Activated CD4-positive, alpha-beta T cell treated with anti-CD3 and anti-CD28 coated beads, Interleukin-2, Interleukin-6, amounts not matched to agents 100 ng/mL and 50 ng/mL, durations not matched to agents 16 hours and 8 hours (primary cell): ENCODE data around the gene SIPA1L3.

Experiments used
- DNase-seq: peaks from one replicate; pipeline ENCODE4 v3.0.0-alpha.2; 2020

SIPA1L3 gene

DNA sequence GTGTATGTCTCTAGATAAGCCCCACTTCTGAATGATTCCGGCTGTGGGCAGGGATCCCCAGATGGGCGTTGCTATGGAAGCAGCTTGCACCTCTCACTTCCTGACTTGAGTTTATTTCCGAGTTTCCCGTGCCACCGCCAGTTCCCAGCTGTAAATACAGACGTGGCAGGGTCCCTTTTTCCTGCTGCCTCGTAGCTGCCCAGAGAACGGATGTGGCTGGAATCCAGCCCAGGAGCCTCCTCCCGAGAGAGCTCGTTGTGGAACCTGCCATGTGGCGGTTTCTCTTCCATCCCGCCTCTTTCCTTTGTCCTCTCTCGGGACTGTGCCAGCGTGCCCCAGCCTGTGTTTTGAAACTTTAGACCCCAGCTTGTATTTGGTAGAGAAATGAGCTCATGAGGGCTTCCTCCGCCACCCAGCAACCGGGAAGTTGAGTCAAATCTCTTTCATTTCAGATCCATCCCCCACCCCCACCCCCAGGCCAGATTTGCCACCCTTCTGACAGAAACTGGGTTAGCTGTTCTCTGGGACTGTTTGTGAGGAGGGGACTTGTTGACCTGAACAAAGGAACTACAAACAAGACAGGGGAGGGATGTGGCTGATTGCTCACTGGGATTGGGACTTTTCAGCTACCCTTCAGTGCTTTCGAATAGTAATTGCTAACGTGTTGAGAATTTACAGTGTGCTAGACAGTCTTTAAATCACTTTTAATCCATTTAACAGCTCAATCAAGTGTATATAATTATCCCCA, 96.6 kb downstream of the SIPA1L3 start:
- DNase-seq = peak; percentile 70

DNA sequence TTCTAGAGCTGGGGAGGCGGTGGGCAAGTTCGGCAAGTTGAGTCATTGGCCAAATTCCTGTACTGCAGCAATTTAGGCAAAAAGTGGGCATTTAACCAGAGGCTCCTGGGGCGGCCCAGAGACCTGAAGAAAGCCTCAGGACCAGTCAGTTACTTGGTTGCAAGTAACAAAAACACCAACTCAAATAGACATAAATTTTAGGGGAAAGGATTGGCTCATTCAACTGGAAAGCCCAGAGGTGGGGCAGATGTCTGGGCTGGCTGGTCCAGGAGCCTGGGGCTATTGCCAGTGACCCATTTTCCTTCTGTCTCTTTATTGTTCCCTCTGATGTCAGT, 97.1 kb downstream of the SIPA1L3 start:
- DNase-seq = no peak

DNA sequence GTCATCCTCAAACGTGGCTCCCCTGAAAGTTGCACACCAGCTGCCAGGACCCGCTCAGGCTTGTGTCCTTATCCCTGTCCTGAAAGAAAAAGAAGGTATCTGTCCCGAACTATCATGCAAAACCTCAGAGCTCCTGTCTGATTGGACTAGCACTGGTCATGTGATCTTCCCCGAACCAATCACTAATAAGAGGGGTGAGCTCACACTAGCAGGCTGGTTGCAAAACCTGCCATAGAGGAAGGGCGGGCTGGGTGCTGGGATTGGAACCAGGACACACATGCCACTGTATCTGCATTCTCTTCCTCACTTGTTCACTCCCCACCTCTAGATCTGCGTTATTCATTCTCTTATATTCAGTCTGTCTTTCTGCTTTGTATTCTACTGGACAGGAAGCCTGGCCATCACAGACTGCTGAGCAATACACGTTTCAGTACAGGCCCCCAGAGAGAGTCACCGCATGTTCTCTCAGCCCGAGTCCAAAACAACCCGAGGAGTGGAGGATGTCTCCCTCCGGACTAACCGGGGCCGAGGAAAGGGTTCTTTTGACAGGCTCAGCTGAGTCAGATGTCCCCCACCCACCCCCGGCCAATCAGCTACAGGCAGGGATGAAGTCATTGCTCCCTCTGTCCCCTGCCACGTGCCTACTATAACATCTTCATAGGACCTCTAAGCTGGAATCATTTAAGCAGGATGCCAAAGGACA, 97.7 kb downstream of the SIPA1L3 start:
- DNase-seq = peak; percentile 46

DNA sequence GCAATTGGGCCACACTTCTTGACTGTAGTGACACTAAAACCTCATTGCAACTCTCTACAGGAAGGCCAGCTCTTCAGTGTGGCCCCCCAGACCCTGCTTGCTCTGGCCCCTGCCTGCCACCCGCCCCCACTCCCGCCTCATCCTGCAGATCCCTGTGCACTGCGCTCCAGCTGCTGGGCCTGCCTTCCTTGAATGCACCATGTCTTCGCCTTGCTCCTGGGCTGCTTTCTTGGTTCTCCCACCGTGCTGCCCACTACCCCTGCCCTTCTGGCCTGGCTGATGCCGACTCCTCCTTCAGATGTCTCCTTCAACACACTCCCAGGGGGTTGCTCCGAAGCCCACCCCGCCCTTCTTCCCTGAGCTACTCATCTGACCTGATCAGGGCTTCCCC, 98.2 kb downstream of the SIPA1L3 start:
- no peak for DNase-seq

DNA sequence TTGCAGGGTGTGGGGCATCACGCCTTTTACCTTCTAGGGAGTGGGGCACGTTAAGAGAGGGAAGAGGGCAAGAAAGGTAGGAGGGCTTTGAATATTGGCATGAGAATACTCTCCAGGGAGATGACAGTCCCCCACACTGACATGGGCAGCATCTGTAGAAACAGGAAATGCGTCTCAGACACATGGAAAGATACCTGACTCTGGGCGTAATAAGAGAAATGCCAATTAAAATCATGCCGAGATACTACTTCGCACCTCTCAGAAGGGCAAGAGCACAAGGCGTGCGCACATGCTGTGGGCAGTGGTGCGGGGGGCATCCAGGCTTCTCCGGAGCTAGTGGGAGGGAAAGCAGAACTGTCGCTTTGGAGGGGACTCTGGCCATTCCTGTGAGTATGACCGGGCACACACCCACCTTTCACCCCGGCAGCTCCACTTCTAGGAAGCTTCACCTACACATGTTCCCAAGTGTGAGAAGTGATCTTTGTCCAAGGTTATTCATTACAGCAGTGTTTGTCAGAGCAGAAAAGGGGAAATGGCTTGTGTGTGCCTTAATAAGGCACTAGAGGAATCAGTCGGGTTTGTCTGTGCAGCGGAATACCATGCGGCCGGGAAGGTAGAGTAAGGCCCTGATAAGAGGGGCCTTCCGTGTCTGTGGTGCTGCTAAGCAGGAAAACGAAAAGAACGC, 99.5 kb downstream of the SIPA1L3 start:
- DNase-seq = no peak

DNA sequence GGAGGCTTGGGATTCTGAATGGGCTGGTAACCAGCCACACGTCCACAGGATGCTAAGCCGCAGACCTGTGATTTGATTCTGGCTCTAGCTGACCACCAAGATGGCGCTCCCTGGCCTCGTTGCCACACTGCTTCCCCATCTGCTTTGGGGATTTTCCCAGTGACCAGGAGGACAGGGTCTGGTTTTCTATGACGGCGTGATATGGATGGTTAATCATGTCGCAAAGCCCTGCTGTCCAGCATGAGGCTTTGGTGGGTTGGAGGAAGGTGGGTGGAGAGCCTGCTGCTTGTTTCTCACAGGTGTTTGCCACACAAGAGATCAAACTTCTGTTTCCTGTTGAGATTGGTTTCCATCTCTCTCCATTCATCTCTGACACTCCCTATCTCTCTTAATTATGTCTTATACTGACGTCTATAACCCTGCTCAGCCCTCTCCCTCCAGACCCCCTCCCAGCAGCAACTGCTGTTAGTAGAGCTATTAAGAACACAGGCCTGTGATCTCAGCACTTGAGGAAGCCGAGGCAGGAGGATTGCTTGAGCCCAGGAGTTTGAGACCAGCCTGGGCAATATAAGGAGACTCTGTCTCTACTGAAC, 102.7 kb downstream of the SIPA1L3 start:
- DNase-seq = no peak

DNA sequence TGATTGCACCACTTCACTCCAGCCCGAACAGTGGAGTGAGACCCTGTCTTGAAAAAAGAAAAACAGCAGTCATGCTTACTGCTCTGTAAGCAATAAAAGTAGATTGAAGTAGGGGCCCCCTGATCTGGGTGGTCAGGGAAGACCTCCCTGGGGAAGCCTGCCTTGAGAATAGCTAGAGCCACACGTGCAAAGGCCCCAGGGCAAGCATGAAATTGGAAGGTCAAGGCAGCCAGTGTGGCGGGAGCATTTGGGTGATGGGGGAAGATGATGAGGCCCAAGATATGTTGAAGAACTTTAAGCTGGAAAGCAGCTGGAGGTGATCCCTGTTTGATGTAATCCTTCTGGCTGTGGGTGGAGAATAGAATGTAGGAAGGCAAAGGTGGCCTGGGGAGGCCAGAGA, 104.4 kb downstream of the SIPA1L3 start:
- no peak for DNase-seq

DNA sequence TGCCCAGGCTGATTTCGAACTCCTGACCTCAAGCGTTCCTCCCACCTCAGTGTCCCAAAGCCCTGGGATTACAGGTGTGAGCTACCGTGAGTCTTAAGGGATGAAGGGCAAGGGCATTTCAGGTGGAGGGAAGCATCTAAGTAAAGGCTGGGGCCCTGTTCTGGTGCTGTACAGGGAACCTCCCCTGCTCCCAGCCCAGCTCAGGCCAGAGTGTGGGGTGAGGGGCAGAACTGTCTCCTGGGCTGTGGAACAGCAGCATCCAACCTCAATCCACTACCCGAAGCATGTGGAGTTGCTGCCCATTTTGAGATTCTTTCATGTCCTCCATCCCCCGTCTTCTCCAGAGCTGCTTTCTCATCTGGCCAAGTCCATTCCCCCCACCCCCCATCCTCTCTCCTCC, 105.3 kb downstream of the SIPA1L3 start:
- DNase-seq = no peak

DNA sequence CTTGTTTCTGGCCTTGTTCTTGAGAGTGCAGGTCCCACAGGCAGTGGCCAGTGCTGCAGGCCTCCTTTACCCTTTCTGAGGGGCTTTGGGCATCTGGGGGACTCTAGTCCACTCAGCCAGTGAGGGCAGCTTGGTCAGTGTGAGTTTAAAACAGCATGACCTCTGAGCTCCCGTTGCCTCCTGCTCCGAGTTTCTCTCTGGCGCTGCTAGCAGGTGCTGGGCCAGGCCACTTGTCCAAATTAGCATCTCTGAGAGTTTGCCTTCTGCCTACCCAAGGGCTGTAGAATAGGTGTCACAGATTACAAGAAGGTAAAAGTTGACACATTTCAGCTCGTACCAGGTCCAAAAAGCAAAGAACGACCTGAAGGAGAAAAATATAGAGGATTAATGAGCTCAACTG, 105.9 kb downstream of the SIPA1L3 start:
- DNase-seq = no peak

DNA sequence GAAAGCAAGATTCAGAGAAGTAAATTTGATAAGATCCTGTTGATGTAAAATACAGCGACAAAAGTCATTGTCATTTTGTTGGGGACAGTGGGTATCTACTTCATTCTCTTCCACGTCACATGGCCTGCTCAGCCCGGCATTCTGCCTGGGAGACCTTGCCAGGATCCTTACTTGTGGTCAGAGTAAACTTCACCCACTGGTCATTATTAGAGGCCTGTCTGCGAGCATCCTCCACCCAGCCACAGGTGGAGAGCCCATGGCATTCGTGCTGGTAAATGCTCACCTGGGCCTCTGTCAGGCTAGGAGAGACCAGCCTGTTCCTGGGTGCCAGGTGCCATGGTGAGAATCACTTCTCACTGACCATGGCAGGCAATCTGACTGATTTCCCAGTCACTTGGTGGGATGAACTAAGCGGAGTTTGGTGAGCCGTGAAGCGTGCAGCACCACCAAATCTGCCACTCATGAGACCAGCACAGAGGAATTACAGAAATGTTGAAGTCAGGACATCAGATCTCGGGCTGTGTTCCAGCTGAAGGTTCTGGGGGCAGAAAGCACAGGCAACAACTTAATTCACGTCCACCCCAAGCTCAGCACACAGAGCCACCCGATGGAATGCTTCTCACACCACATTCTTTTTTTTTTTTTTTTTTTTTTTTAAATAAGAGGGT, 107.0 kb downstream of the SIPA1L3 start:
- DNase-seq = no peak

DNA sequence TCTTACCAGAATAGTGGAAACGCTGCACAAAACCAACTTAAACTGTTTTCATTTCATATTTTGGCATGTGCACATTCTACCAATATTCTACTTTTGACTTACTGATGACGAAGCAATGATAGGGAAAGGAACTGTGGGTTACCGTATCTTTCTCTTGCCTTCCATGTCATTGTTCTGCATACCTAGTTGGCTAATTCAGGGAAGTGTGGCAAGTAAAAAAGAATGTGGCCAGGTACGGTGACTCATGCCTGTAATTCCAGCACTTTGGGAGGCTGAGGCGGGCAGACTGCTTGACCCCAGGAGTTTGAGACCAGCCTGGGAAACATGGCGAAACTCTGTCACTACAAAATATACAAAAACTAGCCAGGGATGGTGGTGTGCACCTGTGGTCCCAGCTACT, 108.2 kb downstream of the SIPA1L3 start:
- DNase-seq = no peak

DNA sequence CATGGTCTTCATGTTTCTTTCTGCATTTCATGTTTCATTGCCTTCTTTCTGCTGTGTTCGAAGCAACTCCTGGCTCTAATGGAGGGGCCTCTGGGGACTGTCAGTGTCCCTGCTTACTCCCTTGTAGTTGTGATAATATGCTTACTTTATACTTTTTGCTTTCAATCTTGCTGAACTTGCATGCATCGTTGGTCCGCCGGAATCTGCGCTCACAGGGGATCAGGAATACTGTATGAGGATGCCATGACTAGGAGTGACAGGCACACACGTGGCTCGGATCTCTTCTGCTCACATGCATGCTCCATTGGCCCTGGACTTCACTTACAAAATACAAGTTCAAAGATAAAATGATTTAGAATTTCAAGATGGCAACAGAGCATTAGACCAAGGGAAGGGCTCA, 108.8 kb downstream of the SIPA1L3 start:
- no peak for DNase-seq

DNA sequence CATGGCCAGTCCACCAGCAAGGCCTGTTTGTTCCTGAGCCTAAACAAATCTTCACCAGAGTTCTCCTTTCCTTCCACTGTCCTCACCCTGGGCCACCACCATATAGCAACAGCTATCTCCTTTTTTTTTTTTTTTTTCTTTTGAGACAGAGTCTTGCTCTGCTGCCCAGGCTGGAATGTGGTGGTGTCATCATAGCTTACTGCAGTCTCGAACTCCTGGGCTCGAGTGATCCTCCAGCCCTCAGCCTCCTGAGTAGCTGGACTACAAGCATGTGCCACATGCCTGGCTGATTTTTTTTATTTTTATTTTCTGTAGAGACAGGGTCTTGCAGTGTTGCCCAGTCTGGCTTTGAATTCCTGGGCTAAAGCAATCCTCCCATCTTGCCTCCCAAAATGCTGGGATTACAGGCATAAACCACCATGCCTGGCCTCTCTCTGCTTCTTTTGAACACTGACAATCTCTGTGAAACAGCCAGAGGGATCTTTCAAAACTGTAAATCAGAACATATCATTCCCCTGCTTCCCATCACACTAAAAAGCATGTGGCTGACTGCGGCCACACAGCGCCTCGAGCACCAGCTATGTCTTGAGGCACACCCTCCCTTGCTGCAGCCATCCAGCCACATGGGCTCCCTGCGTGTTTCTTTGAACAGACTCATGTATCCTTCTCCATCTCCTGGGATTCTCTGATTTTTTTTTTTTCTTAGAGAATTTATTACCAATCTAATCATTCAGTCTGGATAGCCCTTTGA, 110.6 kb downstream of the SIPA1L3 start:
- no peak for DNase-seq

DNA sequence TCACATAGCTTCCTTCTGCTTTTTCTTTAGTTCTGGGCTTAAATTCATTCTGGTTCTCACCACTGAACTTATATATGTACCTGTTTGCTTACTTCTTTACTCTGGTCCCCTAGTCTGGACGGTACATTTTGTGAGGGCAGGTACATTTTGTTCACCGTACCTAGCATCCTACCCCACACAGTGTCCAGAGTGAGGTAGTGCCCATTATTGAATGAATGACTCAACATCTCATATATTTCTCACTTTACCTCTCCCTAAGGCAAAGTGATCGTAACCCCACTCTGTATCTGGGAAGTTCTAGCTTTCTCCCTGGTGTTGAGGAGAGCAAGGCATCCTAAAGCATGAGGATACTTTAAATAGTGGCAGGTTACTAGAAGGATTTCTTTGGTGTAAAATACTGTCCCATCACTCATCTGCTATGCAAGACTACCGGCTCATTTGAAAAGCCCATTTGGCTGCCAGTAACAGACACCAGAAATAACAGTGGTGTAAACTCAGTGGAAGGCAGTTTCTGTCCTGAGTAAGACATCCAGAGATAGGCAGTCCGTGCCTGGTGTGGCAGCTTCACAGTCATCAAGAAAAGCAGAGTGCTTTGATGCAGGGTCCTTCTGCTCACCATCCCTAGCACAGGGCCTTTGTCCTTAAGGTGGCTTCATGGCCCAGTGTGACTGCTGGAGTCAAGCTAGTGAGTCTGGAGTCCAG, 111.8 kb downstream of the SIPA1L3 start:
- no peak for DNase-seq

DNA sequence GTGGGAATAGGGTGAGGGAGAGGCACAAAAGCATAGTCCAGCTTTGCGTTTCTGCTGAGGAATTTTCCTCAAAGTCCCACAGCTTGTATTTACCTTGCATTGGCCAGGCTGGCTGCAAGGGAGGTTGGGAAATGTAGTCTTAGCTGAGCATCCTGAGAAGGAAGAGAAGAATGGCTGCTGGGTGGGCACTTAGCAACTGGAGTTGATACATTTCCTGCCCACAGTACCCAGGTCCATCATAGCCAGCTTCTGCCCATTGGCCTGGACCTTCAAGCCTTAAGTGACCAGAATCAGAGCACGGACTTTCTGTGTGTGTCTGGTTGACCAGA, 112.4 kb downstream of the SIPA1L3 start:
- DNase-seq = no peak

DNA sequence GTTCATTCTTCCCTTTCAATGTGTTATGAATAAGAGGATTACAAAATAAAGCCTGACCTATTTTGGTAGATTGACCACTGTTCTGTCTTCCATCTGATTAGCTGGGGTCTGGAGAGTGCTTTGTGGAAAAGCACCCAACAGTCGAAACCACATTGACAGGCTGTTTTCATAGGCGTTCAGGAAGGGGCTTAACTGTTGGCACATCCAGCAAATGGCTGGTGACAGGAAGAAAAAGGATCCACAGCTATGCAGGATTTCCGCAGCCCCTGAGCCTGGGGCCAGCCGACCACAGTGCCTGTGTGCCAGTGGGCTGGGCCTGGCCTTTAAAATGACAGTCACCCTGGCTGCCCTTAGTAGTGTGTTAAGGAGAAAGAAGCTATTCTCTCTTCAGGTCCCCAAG, 113.3 kb downstream of the SIPA1L3 start:
- DNase-seq = no peak

DNA sequence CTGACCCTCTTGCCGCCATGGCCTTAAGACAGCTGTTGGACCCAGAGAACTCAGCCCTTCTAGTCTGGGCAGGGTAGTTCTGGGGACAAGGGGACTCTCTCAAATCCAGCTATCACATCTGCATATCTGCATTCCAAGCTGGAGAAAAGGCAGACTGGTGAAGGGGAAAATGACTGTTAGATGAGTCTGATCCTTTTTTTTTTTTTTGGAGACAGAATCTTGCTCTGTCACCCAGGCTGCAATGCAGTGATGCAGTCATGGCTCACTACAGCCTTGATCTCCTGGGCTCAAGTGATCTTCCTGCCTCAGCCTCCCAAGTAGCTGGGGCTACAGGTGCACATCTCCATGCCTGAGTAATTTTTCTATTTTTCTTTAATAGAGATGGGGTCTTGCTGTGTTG, 114.3 kb downstream of the SIPA1L3 start:
- DNase-seq = no peak

DNA sequence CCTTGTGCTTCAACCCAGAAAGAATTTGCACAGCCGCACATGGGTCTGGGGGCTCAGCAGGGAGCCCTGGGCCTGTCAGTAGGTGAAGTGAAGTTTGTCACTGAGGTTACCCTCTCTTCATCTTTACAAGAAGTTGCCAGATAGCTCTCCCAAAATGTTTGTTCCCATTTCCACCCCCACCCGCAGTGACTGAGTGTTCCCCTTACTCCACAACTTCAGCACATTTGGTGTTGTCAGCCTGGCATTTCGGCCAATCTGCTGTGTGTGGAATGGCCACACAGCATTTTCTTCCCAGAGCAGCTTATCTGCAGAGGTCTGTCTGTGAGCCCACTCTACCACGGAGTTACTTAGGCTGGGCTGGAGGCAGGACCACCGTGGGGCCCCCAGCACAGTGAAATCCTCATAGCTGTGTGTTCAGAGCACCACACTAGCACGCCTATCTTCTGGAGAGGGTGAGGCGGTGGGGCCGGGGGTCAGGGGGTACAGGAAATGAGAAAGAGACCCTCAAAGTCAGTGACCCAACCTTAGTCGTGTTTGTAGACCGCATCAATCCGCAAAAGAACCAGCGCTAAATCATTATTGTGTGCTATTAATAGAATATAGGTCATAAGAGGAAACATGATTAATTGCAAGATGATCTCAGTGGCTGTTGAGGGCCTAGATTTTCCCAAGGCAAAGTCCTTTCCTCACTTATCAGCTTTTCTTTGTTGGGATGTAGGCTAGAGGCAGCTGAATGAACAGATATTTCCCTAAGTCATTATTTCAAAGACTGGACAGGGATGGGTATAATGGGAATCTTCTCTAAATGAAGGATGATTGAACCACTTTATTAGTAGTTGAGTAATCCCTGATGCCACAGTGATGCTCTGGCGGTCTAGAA, 116.0 kb downstream of the SIPA1L3 start:
- no peak for DNase-seq

DNA sequence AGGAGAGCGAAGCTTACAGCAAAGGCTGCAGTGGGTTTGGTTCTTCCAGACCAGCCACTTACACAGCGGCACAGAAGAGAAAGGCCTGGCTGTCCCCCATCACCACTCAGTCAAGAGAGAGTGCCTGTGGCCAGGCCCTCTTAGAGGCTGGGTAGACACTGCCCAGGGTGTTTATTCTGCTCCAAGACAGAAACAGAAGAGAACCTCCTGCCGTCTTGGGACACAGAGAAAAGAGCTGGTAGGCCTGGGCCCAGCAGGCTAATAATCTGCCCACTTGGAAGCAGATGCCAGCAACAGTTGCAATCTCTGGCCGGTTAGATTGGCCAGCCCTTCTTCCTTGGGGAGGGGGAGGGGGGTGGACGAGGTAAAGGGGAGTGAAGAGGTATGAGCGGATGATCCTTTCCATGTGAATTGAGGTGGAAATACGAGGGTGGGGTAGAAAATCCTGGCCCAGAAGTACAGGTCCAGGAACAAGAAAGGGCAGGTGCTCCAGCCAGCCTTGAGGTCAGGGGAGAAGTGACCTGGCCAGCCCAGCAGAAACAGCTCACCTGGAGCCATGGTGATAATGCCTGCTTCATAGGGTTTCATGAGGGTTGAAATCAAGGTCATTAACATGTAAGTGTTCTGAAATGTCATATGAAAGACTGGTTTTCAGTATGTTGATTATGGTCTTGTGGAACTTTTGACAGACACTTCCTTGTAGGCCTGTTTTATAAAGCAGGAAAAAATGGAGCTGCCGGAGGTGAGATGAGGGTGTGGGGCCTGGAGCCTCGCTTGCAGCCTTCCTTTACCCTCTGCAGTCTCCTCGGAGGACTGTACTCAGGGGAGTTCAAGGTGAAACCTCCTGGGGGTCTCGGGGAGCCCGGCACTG, 116.9 kb downstream of the SIPA1L3 start:
- no peak for DNase-seq
